SH-SY5Y (cell line): Measurements from ENCODE around the gene VIT.

Experiments used
- GATA2 ChIP-seq: IDR thresholded peaks from 2 replicates; pipeline ENCODE4 v1.6.1; 2011; ENCODE audit warnings: mild to moderate bottlenecking, low read depth, low read length
- GATA3 ChIP-seq: IDR thresholded peaks from 2 replicates; pipeline ENCODE4 v1.6.1; 2011; ENCODE audit warnings: low read depth, mild to moderate bottlenecking, low read length, moderate library complexity

DNA sequence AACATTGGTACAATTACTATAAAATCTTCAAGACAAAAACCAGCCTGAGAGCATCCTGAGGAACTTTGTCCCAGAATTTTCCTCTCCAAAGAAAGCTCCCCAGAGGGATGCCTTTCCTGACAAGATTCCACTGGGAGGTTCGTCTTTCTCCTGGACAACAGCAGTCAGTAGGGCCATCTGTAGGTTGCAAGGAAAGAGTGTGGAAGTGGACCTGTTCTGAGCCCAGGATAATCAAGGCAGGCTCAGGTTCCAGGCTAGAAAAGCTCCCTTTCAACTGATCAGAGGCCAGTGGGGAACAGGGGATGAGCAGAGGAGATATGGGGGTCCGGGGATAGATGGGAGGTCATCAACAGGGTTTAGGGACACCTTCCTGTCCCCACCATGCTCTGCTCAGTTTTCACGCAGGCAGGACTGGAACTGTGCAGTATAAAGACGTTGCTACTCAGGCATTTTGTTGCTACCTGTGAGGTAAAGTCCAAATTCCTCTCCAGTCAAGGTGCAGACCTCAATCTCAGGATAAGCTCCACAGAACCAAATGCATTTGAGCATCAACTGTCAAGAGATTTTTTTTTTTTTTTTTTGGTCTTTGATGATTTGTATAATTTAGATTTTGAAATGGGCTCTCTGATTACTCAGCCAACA lies 143.6 kb downstream of the VIT start:
- TF ChIP-seq GATA3 (no peak), GATA2 (no peak)
